ENCODE measurements around the gene DIRAS1.
"Not testable (repeated sequence)": the region's sequence is repeated elsewhere in the genome, so short reads cannot be mapped to it uniquely, and the experiment has no call there.

The DIRAS1 gene

GRCh38 chr19:2690856-2691255 is 30.3 kb downstream of the DIRAS1 start:
- no peak for TF ChIP-seq CTCF (IDR thresholded peaks at IDR 0.05; ENCODE audit: control insufficient read depth, insufficient read depth, low read depth, low read length, missing control alignments)
- no peak overlapping the region for H3K4me3 ChIP-seq (ENCODE audit: control insufficient read depth, low read depth, low read length)

GRCh38 chr19:2686360-2686759 is 34.8 kb downstream of the DIRAS1 start:
- H3K4me3 ChIP-seq (ENCODE audit: control insufficient read depth, low read depth, low read length) = no peak overlapping the region
- no peak for TF ChIP-seq CTCF (IDR thresholded peaks at IDR 0.05; ENCODE audit: control insufficient read depth, insufficient read depth, low read depth, low read length, missing control alignments)
- DNase-seq (ENCODE audit: low read depth) = no peak

More at GRCh38 chr19:2690856-2691255, 30.3 kb downstream of the DIRAS1 start:
- no peak for DNase-seq (ENCODE audit: low read depth)

GRCh38 chr19:2685204-2685704 is 35.9 kb downstream of the DIRAS1 start:
- DNase-seq (ENCODE audit: low read depth) = no peak
- TF ChIP-seq CTCF (IDR thresholded peaks at IDR 0.05; ENCODE audit: control insufficient read depth, insufficient read depth, low read depth, low read length, missing control alignments) = no peak
- H3K4me3 ChIP-seq (ENCODE audit: control insufficient read depth, low read depth, low read length) = no peak overlapping the region

GRCh38 chr19:2683430-2684003 is 37.7 kb downstream of the DIRAS1 start:
- no peak for TF ChIP-seq CTCF (IDR thresholded peaks at IDR 0.05; ENCODE audit: control insufficient read depth, insufficient read depth, low read depth, low read length, missing control alignments)
- H3K4me3 ChIP-seq (ENCODE audit: control insufficient read depth, low read depth, low read length) = no peak overlapping the region
- no peak for DNase-seq (ENCODE audit: low read depth)

- H3K4me3 ChIP-seq (ENCODE audit: control insufficient read depth, low read depth, low read length) = no peak overlapping the region
- DNase-seq (ENCODE audit: low read depth) = no peak
- TF ChIP-seq CTCF (IDR thresholded peaks at IDR 0.05; ENCODE audit: control insufficient read depth, insufficient read depth, low read depth, low read length, missing control alignments) = no peak
Observed at GRCh38 chr19:2680808-2681207, 40.4 kb downstream of the DIRAS1 start.

GRCh38 chr19:2679439-2679838 is 41.7 kb downstream of the DIRAS1 start:
- TF ChIP-seq CTCF (IDR thresholded peaks at IDR 0.05; ENCODE audit: control insufficient read depth, insufficient read depth, low read depth, low read length, missing control alignments) = no peak
- no peak for DNase-seq (ENCODE audit: low read depth)
- H3K4me3 ChIP-seq (ENCODE audit: control insufficient read depth, low read depth, low read length) = no peak overlapping the region

- DNase-seq (ENCODE audit: low read depth); H3K4me3 ChIP-seq (ENCODE audit: control insufficient read depth, low read depth, low read length): not testable (repeated sequence)
Observed at GRCh38 chr19:2678948-2679347, 42.2 kb downstream of the DIRAS1 start.

Measured in AG09309 (cell line).